Neutrophil (primary cell): ENCODE data around the gene COL16A1.

Experiments
- H3K27ac ChIP-seq: fragments of 200-600 bp; sonication (generic); 2 replicates; pipeline ENCODE4 v1.5.1; 2016; ENCODE audit warnings: mild to moderate bottlenecking, moderate library complexity
- H3K27me3 ChIP-seq: fragments of 200-600 bp; sonication (generic); 2 replicates; pipeline ENCODE4 v1.6.0; 2016; ENCODE audit warnings: mild to moderate bottlenecking
- H3K36me3 ChIP-seq: fragments of 200-600 bp; sonication (generic); 2 replicates; pipeline ENCODE4 v1.5.1; 2017
- H3K4me1 ChIP-seq, 2 experiments: fragments of 200-600 bp in 1 of 2; sonication (generic) in 1 of 2; 1 replicate in 1 of 2; 2 replicates in 1 of 2; pipeline versions ENCODE4 v1.5.1 to v1.6.1; 2013 to 2016; ENCODE audit warnings: low read depth in 1 of 2, low read length in 1 of 2, mild to moderate bottlenecking in 1 of 2, moderate library complexity in 1 of 2; ENCODE audit not compliant: control insufficient read depth in 1 of 2, insufficient read depth in 1 of 2
- H3K4me3 ChIP-seq, 2 experiments: fragments of 200-600 bp in 1 of 2; sonication (generic) in 1 of 2; 1 replicate in 1 of 2; 2 replicates in 1 of 2; pipeline ENCODE4 v1.5.1; 2013 to 2016; ENCODE audit warnings: low read depth in 1 of 2, low read length in 1 of 2, mild to moderate bottlenecking in 1 of 2, moderate library complexity in 1 of 2
- H3K9me3 ChIP-seq: fragments of 200-600 bp; sonication (generic); 2 replicates; pipeline ENCODE4 v1.5.1; 2016
- TF ChIP-seq, protein P1 (sequence below): fragments of 200-600 bp; sonication (generic); IDR thresholded peaks from 2 replicates; pipeline ENCODE4 v1.5.1; 2016; ENCODE audit warnings: antibody characterized with exemption

The COL16A1 gene

DNA sequence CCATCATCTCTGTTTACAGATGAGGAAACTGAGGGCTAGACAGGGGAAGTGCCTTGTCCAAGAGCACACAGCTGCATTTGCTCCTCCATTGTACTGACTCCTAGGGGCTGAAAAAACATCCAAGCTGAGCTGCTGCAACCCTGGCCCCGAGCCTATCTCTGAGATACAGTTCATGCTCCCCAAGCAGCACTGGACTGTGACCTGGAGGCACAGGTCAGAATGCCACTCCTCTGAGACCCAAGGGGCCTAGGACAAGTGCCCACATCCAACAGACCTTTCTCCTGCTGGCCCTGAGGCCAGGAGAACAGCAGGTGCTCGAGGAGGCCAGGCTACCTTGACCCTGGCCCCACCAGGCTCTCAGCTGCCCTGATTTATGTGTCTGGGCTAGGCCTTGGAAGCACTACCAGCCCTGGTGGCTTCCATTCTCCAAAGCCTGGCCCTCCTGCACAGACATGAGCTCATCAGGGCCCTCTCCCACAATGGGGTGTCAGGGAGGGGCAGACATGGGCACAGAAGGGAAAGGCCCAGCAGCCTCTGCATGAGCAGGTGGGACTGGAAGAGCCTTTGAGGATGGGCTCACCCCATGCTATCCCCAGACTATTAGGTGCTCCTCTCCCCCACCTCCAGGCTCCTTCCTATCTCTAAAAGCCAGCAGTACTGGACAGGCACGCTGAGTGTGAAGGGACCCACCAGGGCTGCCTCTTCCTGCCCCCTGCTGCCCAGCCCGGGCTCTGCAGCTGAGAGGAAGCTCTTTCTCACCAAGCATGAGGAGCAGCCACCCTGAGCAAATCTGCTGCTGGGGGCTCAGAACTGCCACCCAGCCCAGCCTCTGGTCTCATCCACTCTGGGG, 41.5 kb upstream of the COL16A1 start:
- no peak overlapping the region for H3K27ac ChIP-seq
- H3K9me3 ChIP-seq = no peaks in the 10 kb centered on the region
- H3K36me3 ChIP-seq = no peaks in the 10 kb centered on the region
- TF ChIP-seq, protein P1, sequence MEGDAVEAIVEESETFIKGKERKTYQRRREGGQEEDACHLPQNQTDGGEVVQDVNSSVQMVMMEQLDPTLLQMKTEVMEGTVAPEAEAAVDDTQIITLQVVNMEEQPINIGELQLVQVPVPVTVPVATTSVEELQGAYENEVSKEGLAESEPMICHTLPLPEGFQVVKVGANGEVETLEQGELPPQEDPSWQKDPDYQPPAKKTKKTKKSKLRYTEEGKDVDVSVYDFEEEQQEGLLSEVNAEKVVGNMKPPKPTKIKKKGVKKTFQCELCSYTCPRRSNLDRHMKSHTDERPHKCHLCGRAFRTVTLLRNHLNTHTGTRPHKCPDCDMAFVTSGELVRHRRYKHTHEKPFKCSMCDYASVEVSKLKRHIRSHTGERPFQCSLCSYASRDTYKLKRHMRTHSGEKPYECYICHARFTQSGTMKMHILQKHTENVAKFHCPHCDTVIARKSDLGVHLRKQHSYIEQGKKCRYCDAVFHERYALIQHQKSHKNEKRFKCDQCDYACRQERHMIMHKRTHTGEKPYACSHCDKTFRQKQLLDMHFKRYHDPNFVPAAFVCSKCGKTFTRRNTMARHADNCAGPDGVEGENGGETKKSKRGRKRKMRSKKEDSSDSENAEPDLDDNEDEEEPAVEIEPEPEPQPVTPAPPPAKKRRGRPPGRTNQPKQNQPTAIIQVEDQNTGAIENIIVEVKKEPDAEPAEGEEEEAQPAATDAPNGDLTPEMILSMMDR = no peak
- H3K27me3 ChIP-seq = peaks cover 29% of the 10 kb centered on the region
- H3K4me1 ChIP-seq = peaks cover 3 to 5% of the 10 kb centered on the region in 2 experiments
- H3K4me3 ChIP-seq = no peak overlapping the region

DNA sequence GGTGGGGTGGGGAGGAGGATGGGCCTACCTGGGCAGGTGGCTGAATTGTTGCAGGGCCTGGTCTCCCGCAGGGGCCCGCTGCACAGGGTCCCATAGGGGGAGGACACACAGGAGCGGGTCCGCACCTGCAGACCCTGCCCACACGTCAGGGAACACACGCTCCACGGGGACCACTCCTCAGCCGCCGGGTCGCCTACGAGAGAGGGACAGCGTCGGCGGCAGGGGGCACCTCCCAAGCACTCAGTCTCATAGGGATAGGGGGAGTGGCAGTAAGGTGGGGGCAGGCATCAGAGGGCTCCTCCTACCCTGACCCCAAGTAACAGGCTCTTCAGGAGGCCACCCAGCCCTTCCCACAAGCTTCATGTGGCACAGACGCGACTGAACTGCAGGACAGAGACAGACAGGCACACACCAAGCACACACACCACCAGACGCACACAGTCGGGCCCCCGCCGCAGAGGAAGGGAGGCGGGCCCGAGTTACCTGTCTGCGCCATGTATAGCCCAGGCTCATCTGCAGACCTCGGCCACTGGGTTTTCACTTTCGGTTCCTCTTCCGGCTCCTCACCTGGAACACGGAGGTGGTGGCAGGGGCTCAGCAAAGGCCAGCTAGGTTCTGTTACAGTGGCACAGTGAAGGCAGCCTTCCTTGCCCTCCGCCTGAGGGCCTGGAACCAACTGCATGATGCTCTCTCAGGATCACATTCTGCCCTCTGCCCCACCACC, 40.5 kb upstream of the COL16A1 start:
- Histone ChIP-seq H3K4me3 (no peak overlapping the region), H3K36me3 (no peaks in the 10 kb centered on the region), H3K27ac (no peak overlapping the region), H3K4me1 (no peaks in the 10 kb centered on the region), H3K9me3 (no peaks in the 10 kb centered on the region), H3K27me3 (peaks cover 29% of the 10 kb centered on the region)
- TF ChIP-seq, protein P1 = no peak

DNA sequence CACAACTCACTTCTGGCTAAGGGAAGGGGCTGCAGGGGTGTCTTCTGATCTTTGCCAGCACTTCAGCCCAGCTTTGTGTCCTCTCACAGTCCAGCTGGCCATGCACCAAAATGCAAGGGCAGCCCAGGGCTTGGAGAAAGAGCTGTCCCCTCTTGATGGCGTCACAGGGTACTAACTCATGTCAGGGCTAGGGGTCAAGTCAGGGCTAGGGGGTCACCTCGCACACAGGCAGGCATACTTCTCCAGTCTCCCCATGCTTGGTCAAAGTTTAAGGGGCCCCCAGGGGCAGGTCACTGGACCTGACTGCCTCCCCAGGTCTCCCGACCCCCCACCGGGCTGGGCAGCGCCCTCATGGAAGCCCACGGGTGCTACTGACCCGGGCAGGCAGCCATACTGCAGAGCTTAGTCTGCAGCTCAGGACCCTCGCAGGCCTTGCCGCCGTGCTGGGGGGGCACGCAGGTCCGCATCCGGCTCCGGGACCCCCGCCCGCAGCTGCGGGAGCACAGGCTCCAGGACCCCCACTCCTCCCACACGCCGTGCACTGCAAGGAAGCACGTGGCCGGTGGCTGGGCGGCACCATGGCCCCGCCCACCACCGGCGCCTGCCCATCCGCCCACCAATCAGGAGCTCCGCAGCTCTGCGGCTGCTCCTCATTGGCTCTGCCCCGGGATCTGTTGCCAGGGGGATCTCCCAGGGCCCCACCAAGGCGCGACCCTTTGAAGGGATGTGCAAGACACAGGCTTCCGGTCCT, 38.8 kb upstream of the COL16A1 start:
- Histone ChIP-seq H3K27ac (no peak overlapping the region), H3K27me3 (peaks cover 27% of the 10 kb centered on the region), H3K4me3 (no peak overlapping the region), H3K9me3 (no peaks in the 10 kb centered on the region), H3K4me1 (no peaks in the 10 kb centered on the region), H3K36me3 (no peaks in the 10 kb centered on the region)
- TF ChIP-seq, protein P1 = no peak

DNA sequence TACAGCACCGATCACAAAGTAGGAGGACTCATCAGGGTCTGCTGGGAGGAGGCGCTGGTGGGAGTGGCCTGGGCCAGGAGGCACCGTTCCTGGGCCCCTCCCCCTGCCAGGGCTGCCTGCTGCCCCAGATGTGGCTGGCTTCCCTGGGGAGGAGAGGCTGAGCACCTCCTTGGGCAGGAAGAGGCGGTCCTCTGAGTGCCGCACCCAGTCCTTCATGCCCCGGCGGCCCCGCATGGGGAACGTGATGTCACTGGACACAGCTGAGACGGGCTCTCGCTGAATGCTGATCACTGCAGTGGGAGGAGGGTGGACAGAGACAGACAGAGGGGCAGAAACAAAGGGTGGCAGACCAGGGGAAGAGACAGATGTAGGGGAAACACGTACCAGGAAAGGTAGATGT, 35.5 kb upstream of the COL16A1 start:
- H3K27me3 ChIP-seq = peaks cover 19% of the 10 kb centered on the region
- no peak overlapping the region for H3K27ac ChIP-seq
- no peaks in the 10 kb centered on the region for H3K4me1 ChIP-seq
- no peak overlapping the region for H3K4me3 ChIP-seq
- no peaks in the 10 kb centered on the region for H3K9me3 ChIP-seq
- no peaks in the 10 kb centered on the region for H3K36me3 ChIP-seq
- TF ChIP-seq, protein P1 = no peak

DNA sequence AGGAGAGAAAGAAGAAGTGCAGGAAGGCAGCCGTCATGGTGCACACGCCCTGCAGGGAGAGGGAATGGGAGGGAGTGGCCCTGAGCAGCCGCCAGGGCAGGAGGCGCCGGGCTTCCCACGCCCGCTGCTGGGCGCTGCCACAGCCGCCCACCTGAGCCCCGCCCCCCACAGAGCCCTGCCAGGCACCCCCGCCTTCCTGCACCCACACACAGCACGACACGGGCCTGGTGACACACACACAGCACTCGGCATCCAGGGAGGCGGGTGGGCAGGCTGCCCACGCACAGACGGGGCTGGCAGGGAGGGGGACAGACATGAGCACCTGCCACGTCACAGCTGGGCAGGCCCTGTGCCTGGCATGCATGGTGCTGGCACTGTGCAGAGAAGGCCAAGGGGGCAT, 32.9 kb upstream of the COL16A1 start:
- no peak overlapping the region for H3K27ac ChIP-seq
- no peak overlapping the region for H3K4me3 ChIP-seq
- H3K36me3 ChIP-seq = no peaks in the 10 kb centered on the region
- no peaks in the 10 kb centered on the region for H3K9me3 ChIP-seq
- H3K27me3 ChIP-seq = peaks cover 24% of the 10 kb centered on the region
- H3K4me1 ChIP-seq = no peaks in the 10 kb centered on the region
- TF ChIP-seq, protein P1 = no peak
